ENCODE data around the gene IL12RB1. TPM values are rescaled to one million over a fixed set of nuclear protein-coding genes. Genes with fewer than 3 reads are reported as not detected.

Gene IL12RB1
- total and polyA plus RNA-seq, 2 of the 8 experiments (the other 6 are each of a cell fraction or from before 2014, with no cell fraction given) = 0.03 TPM; not detected in 1

GRCh38 chr19:18069383-18069782 is 17.4 kb downstream of the IL12RB1 start:
- H3K18ac ChIP-seq (ENCODE audit: extremely low read depth, low read length) = no peak overlapping the region
- POLR2A ChIA-PET (ENCODE audit: partially characterized antibody) = no interaction called here
- CTCF ChIA-PET (ENCODE audit: partially characterized antibody) = interaction anchor here (1.4 kb wide), 1 partner anchor 13 kb away, joined by 5 read pairs; no protein-coding TSS in a partner anchor

More at GRCh38 chr19:18069383-18069782, 17.4 kb downstream of the IL12RB1 start:
- Histone ChIP-seq H2AFZ (ENCODE audit: low read length) (no peak overlapping the region), H3K14ac (ENCODE audit: insufficient read length) (no peak overlapping the region), H2BK20ac (ENCODE audit: low read length) (no peak overlapping the region), H2BK5ac (ENCODE audit: low read depth, low read length) (no peak overlapping the region), H3K27me3 (replicated peaks in 1 of 4; ENCODE audit: control insufficient read depth in 3 of 4, extremely low read depth in 1 of 4, insufficient read depth in 3 of 4, low read length in 3 of 4) (no peaks in the 10 kb centered on the region), H3K79me1 (ENCODE audit: low read depth, low read length) (no peaks in the 10 kb centered on the region), H3K27ac (ENCODE audit: low read depth, low read length) (no peak overlapping the region), H4K8ac (ENCODE audit: extremely low read depth, insufficient read depth, low read length) (no peak overlapping the region), H3K9me3 (ENCODE audit: insufficient read depth in 2 of 2, low read depth in 1 of 2, low read length in 1 of 2) (no peaks in the 10 kb centered on the region), H3K4me1 (replicated peaks in 1 of 4; ENCODE audit: control insufficient read depth in 3 of 4, insufficient read depth in 4 of 4, low read length in 3 of 4) (no peaks in the 10 kb centered on the region), H3K79me2 (ENCODE audit: control insufficient read depth in 1 of 2, insufficient read depth in 2 of 2, low read length in 2 of 2) (no peaks in the 10 kb centered on the region), H2AK5ac (ENCODE audit: low read depth, low read length) (no peak overlapping the region; the same call in 1 of the 2 replicates), H3K9ac (replicated peaks in 1 of 4; ENCODE audit: extremely low read depth in 1 of 4, low read depth in 3 of 4, low read length in 3 of 4) (no peak overlapping the region), H4K91ac (replicated peaks; ENCODE audit: insufficient read length, low read length) (no peak overlapping the region), H4K20me1 (replicated peaks in 1 of 2; ENCODE audit: control insufficient read depth in 1 of 2, insufficient read depth in 2 of 2, low read length in 2 of 2) (no peaks in the 10 kb centered on the region), H2BK120ac (replicated peaks; ENCODE audit: low read depth, low read length) (no peak overlapping the region), H3K23ac (ENCODE audit: insufficient read length) (no peak overlapping the region), H2BK15ac (ENCODE audit: low read length) (no peak overlapping the region), H3K56ac (replicated peaks; ENCODE audit: insufficient read length, low read depth, low read length) (no peak overlapping the region), H4K5ac (ENCODE audit: insufficient read length, low read depth, low read length) (no peak overlapping the region), H3K4me3 (ENCODE audit: extremely low read depth in 1 of 4, insufficient read depth in 2 of 4, low read depth in 3 of 4, low read length in 4 of 4) (no peak overlapping the region), H3K4me2 (ENCODE audit: insufficient read depth in 1 of 2, low read depth in 2 of 2, low read length in 2 of 2) (no peak overlapping the region), H3K36me3 (ENCODE audit: control insufficient read depth in 2 of 4, insufficient read depth in 4 of 4, low read length in 3 of 4) (no peaks in the 10 kb centered on the region), H2BK12ac (ENCODE audit: low read depth, low read length) (no peak overlapping the region), H3K23me2 (ENCODE audit: low read depth, low read length) (no peaks in the 10 kb centered on the region), H3K4ac (replicated peaks; ENCODE audit: insufficient read length, low read depth, low read length) (no peak overlapping the region)
- DNase-seq (ENCODE audit: low read depth in 1 of 2, low spot score in 2 of 2) (no peak), FAIRE-seq (no peak)
- WGBS, 2 experiments (ENCODE audit: extremely low coverage in 1 of 2, insufficient coverage in 1 of 2, insufficient read length in 1 of 2, insufficient replicate concordance in 2 of 2, low coverage in 1 of 2, low lambda C conversion rate in 2 of 2, missing lambda C conversion rate in 1 of 2) = 75% methylated on average over 13 of the region's 15 CpGs; no CpG with 5 or more reads in 1 of the 2 experiments
- TF ChIP-seq FOSL1 (IDR thresholded peaks at IDR 0.05; ENCODE audit: insufficient read depth, low read depth, low read length) = no peak
- TF ChIP-seq CREB1 (IDR thresholded peaks at IDR 0.05) = no peak
